Hippocampal formation (tissue), 2 donors: Measurements from ENCODE around the gene NECTIN3.
A peak's percentile ranks its signal among the peaks of the same experiment; 100 is the strongest.

ENCODE experiments used
- DNase-seq, 2 donors: peaks; one replicate each; lab custom pipeline; 2025; lab: John Stamatoyannopoulos, UW

Gene NECTIN3, protein sequence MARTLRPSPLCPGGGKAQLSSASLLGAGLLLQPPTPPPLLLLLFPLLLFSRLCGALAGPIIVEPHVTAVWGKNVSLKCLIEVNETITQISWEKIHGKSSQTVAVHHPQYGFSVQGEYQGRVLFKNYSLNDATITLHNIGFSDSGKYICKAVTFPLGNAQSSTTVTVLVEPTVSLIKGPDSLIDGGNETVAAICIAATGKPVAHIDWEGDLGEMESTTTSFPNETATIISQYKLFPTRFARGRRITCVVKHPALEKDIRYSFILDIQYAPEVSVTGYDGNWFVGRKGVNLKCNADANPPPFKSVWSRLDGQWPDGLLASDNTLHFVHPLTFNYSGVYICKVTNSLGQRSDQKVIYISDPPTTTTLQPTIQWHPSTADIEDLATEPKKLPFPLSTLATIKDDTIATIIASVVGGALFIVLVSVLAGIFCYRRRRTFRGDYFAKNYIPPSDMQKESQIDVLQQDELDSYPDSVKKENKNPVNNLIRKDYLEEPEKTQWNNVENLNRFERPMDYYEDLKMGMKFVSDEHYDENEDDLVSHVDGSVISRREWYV

GRCh38 chr3:111071257-111072030 is at the start of gene NECTIN3:
TSS of gene NECTIN3 (plus strand) at chr3:111071816. CDS start at chr3:111072018, 202 bp downstream.
- DNase-seq, result peak; percentile 95 to 98

- DNase-seq, result no peak
These were observed 43.7 kb upstream of the NECTIN3 start for GRCh38 chr3:111027868-111028267.

DNA sequence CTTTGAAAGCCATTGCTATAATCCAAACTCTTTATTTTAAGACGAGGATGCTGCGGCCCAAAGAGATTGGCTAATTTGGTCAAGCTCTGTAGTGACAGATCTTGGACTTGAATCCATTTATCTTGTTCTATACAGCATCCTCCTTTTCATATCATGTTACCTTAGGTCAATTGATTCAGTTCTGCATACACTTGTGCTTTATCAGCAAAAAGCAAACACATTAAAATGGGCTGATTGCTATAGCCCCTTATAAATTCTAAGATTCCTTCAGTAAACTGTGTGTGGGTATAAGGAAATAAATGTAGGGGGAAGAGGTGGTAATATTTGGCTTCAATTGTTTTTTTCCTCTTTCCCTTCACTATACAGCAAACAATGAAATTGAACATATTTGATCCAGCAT is 40.1 kb upstream of the NECTIN3 start:
- no peak for DNase-seq

GRCh38 chr3:111032677-111033076 is 38.9 kb upstream of the NECTIN3 start:
- DNase-seq, result no peak

GRCh38 chr3:111033470-111034050 is 38.1 kb upstream of the NECTIN3 start:
- DNase-seq, result no peak

- no peak for DNase-seq
These were observed 36.3 kb upstream of the NECTIN3 start for GRCh38 chr3:111035316-111035715.

GRCh38 chr3:111035902-111036301 is 35.7 kb upstream of the NECTIN3 start:
- DNase-seq, result no peak

- DNase-seq, result no peak
These were observed 30.7 kb upstream of the NECTIN3 start for GRCh38 chr3:111040959-111041358.

DNA sequence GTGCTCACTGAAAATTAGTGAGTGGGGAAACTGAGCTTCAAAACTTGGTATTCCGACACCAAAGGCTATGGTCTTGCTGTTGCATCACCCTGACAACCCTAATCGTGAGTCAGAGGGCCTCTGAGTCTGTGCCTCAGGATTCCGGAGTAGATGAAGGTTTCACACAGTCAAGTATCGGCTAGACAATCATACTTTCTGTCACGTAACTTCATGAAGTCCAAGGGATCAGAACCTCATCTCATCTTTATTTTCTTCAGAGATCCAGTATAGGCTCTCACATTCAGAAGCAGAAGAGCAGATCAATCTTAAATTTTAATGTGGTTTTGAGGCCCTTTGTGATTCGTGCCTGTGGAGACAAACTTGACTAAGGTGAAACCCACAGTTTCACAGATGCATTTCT is 26.1 kb upstream of the NECTIN3 start:
- DNase-seq, result no peak

- DNase-seq, result no peak
These were observed 24.6 kb upstream of the NECTIN3 start for GRCh38 chr3:111047042-111047441.

GRCh38 chr3:111047812-111048435 is 23.7 kb upstream of the NECTIN3 start:
- no peak for DNase-seq

GRCh38 chr3:111051354-111051753 is 20.3 kb upstream of the NECTIN3 start:
- no peak for DNase-seq

- no peak for DNase-seq
These were observed 3.0 kb upstream of the NECTIN3 start for GRCh38 chr3:111068574-111068973.

DNA sequence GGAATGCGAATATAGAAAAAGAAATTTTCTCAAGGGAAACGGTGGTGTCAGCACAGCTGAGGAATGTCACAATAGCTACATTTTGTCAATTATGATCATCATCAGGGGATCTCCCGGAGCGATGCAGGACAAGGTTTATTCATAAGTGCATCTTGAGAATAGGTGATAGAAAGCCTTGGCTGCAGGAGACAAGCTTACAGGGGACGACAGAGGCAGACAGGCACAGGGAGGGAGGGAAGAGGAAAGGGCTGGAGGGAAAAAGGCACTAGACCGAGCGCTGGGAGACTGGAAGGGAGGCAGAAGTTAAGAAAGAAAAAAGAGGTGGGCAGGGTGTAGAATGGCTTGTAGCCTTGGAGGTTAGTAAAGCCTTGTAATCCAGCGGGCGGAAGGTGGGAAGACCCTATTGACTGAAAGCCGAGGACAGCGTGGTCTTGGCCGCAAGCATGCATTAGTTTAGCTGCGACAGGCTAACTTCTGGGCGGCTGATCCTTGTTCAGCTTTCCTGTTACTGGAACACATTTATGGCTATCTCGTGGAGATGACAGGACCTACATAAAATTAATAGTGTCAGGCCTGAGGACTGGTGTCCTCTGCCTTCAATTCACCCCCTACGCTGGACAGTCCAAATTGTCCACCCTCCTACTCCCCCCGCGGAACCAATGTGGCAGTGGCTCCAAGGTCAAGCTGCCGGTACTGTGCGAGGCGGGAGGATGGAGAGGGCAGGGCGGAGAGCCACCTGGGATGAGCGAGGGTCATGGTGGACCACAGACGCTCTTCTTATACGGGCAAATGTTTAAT is 1.4 kb upstream of the NECTIN3 start:
- DNase-seq, result peak in 1 of 2 donors; percentile 63

- DNase-seq, result peak in 1 of 2 donors; percentile 78
These were observed 802 bp upstream of the NECTIN3 start for GRCh38 chr3:111070772-111071256.

DNA sequence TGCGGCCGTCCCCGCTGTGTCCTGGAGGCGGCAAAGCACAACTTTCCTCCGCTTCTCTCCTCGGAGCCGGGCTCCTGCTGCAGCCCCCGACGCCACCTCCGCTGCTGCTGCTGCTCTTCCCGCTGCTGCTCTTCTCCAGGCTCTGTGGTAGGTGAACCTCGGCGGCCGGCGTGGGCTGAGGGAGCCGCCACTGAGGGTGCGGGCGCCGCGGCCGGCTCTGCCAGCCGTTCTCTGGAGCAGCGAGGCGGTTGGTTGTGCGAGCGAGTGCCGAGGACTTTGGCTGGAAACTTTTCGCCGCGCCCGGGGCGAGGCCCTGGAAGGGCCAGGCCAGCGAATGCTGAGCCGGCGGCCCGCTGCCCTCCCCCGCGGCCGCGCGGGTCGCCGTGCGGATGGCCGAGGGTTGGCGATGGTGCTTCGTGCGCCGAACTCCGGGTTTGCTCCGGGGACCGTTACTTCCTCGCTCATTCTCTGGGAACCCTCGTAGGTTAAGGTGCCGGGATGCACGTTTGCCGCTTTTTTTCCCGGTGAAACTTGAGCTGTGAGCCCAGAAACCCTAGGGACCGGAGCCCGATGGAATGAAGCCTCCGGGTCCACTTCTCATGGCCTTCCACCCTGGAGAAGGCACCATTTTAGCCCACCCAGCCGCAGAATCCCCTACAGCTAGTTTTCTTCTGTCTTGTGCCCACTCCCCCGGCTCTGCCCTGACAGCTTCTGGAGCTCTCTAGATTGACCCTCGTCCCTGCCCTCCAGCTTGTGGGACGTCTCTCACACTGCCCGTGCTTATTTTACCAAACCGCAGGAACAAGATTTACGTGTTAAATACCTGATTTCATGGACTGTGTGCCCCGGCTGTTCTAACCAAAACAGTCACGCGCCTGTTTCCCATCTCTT is 660 bp downstream of the NECTIN3 start:
- no peak for DNase-seq

DNA sequence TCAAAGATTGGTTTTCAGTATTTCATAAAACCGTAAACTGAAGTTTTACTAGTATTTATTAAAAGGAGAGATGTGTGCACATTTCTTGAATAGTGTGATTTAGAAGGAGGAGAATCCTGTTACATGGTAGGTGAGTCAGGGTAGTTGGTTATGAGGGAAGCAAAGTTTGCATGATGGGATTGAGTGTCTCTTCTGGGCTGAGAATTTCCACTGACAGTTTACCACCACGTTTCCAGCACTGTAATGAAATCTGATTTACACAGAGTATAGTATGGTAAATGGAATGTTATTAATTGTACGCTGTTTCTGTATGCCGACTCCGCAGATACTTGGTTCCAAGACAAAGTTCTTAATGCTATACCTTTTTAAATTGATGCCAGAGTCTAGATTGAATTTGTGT is 1.6 kb downstream of the NECTIN3 start:
- DNase-seq, result no peak

- no peak for DNase-seq
These were observed 5.1 kb downstream of the NECTIN3 start for GRCh38 chr3:111076732-111077131.

- no peak for DNase-seq
These were observed 5.8 kb downstream of the NECTIN3 start for GRCh38 chr3:111077369-111077768.

DNA sequence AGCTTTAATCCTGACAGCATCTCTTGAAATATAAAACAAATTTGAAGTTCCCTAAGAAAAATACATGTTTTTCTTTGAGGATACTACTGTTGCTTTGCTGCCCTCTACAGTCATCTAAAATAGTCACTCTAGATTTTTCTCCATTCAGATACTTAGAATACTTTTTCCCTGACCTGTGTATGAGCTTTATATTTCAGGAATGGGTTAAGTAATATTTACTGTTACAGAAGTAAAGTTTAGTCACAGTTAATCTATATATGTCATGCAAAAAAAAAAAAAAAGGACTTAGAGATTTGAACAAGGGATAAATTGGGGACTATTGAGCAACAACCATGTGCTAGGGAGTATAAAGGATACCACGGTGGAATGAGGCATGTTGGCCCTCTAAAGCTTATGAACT is 8.8 kb downstream of the NECTIN3 start:
- DNase-seq, result peak in 1 of 2 donors; percentile 68
